ENCODE data around the gene ITGAE. TPM values are rescaled to one million over a fixed set of nuclear protein-coding genes. Genes with fewer than 3 reads are reported as not detected.
A peak's percentile ranks its signal among the peaks of the same experiment; 100 is the strongest.
"Not testable (repeated sequence)": the region's sequence is repeated elsewhere in the genome, so short reads cannot be mapped to it uniquely, and the experiment has no call there.

The ITGAE gene
- total RNA-seq, 1 experiment from 2014 or later: 24.7 TPM

DNA sequence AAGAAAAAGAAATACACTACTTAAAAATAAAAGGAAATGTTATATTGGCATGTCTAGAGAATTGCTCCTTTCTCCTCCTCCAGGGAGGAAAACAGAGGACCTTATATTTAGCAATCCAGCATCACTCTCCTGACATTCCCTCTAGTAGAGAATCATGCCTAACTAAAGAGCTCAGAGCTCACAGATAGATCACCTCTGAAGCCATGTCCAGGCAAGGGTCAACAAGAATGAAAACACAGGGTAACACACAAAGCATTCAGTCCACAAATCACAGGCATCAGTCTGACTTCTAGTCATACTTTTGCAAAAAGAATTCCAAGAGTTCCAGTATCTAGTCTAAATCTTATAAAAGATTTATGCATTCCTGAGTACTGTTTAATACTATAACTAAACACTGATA lies 81.7 kb downstream of the ITGAE start:
- DNase-seq (ENCODE audit: low spot score): no peak
- in situ Hi-C loops (cut with HindIII; ENCODE audit: low sequenced_read_pairs): no loop called here

DNA sequence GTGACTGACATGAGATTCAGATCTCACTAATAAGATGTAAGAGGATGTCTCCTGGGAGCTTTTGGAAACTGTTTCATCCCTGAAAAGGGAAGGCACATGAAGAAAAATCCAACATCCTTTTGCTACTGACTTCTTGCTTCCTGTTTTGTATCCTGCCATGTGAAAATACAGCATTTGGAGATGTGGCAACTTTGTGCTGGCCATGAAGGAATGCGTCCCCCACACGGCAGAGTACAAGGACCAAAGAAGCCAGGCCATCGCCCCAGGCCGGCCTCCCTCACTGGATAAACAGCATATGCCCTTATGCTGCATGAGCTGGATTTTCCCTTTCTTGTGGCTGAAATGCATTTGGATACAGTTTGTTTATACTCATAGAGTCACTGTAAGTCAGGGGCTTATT lies 82.8 kb downstream of the ITGAE start:
- in situ Hi-C loops (cut with HindIII; ENCODE audit: low sequenced_read_pairs): no loop called here
- DNase-seq (ENCODE audit: low spot score): no peak

DNA sequence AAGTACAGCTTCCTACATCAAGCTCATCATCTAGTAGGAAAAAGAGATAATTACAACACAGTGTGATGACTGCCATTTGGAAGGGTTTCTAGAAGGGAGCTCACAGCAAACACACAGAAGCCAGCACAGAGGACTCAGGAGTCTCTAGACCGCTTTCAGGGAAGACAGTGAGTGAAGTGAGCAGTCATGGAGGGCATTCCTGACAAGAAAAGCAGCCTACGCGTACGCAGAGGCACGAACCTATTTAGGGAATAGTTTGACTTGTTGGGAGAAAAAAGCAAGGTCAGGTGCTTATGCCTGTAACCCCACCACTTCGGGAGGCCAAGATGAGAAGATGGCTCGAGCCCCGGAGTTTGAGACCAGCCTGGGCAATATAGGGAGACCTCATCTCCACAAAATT lies 85.7 kb downstream of the ITGAE start:
- in situ Hi-C loops (cut with HindIII; ENCODE audit: low sequenced_read_pairs): no loop called here
- no peak for DNase-seq (ENCODE audit: low spot score)

DNA sequence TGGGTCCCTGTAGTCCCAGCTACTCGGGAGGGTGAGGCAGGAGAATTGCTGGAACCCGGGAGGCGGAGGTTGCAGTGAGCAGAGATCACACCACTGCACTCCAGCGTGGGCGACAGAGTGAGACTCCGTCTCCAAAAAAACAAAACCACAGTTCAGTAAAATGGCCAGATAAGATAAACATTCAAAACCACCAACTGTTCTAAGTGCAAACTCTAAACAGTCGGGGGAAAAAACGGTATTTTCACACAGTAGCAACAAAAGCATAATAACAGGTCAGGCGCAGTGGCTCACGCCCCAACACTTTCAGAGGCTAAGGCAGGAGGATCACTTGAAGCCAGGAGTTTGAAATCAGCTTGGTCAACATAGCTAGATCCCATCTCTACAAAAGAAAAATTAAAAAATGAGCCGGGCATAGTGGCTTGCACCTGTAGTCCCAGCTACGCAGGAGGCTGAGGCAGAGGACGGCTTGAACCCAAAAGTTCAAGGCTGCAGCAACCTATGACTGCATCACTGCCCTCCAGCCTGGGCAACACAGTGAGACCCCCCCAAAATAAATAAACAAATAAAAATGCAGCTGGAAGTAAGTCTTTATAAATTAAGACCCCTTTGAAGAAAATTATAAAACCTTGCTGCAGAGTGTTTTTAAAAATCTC lies 88.1 kb downstream of the ITGAE start:
- DNase-seq (ENCODE audit: low spot score): no peak
- in situ Hi-C loops (cut with HindIII; ENCODE audit: low sequenced_read_pairs): no loop called here

DNA sequence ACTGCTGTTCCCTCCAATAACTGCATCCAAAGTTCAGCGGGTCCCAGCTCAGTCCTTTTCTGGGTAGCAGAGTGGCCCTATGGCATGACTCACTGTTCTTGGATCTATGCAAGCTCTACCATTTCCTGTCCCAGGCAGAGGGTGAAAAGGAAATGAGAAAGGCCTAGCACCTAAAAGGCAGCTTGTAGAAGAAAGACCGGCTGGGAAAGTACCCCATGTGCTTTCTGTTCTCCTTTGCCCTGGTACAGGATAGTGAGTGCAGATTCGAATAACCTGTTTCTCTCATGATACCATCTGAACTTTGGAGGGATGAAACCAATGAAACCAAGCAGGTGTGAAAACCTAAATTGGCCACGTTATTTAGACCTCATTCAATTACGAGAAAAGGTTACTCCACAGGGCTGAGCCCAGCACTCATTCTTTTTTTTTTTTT lies 90.0 kb downstream of the ITGAE start:
- no peak for DNase-seq (ENCODE audit: low spot score)
- in situ Hi-C loops (cut with HindIII; ENCODE audit: low sequenced_read_pairs): no loop called here

DNA sequence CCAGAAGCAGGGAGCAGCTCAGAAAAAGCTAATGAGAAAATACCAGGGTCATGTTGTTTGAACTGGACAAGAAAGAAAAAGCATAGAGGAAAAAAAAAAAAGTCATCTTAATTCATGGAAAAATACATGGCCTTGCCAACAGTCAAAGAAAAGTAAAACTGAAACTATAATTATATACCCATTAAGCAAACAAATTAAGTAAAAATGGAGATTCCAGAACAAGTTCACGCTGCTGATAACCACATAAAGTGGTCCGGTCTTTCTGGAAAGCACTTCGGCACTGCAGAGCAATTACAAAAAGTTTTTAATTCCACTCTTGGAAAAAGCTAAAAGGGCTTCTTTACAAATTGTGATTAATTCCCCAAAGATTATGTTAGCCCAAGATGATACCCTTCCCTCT lies 92.6 kb downstream of the ITGAE start:
- in situ Hi-C loops (cut with HindIII; ENCODE audit: low sequenced_read_pairs): no loop called here
- DNase-seq (ENCODE audit: low spot score): no peak

DNA sequence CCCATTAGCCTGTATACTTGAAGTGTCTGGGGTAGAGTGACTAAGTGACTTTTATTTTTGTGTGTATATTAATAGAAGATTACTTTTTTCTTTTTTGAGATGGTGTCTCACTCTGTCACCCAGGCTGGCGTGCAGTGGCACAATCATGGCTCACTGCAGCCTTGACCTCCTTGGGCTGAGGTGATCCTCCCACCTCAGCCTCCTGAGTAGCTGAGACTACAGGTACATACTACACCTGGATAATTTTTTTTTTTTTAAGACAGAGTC lies 95.3 kb downstream of the ITGAE start:
- DNase-seq (ENCODE audit: low spot score); in situ Hi-C loops (cut with HindIII; ENCODE audit: low sequenced_read_pairs): not testable (repeated sequence)

DNA sequence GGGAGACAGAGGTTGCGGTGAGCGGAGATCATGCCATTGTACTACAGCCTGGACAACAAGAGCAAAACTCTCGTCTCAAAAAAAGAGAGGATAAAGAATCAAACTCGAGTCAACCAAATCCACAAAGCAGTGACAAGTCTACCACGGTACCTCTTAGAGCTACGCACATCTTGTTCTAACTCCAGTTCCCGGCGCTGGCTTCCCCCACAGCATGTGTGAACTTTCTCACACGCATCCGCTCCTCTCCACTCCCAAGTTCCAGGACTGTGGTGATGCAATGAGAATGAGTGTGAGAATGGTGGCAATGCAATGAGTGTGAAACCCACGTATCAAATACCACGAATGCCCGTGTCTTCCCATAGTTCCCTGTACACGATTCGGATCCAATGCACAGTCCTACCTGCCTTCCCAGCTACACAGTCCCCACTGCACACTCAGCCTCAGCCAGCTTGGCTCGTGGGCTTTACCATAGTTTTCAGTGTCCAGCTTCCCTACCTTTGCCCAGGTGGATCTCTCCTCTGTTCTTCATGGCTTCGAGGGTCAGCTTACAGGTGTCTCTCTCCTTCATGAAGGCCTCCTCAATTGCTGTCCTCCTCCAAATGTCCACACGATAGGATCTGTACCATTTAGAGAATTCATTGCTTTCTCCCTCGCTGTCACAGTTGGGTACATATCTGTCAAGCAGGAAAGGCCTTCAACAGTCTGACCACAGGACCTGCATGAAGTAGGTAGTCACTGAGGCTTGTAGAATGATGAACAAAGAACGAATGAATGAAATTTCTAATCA lies 95.9 kb downstream of the ITGAE start:
- no peak for DNase-seq (ENCODE audit: low spot score)
- in situ Hi-C loops (cut with HindIII; ENCODE audit: low sequenced_read_pairs): no loop called here

DNA sequence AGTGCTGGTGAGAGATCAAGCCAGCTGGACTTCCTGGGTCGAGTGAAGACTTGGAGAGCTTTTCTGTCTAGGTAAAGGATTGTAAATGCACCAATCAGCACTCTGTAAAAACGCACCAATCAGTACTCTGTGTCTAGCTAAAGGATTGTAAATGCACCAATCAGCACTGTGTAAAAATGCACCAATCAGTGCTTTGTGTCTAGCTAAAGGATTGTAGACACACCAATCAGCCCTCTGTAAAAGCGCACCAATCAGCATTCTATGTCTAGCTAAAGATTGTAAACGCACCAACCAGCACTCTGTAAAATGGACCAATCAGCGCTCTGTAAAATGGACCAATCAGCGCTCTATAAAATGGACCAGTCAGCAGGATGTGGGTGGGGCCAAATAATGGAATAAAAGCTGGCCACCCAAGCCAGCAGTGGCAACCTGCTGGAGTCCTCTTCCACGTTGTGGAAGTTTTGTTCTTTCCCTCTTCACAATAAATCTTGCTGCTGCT lies 98.9 kb downstream of the ITGAE start:
- in situ Hi-C loops (cut with HindIII; ENCODE audit: low sequenced_read_pairs); DNase-seq (ENCODE audit: low spot score): not testable (repeated sequence)

DNA sequence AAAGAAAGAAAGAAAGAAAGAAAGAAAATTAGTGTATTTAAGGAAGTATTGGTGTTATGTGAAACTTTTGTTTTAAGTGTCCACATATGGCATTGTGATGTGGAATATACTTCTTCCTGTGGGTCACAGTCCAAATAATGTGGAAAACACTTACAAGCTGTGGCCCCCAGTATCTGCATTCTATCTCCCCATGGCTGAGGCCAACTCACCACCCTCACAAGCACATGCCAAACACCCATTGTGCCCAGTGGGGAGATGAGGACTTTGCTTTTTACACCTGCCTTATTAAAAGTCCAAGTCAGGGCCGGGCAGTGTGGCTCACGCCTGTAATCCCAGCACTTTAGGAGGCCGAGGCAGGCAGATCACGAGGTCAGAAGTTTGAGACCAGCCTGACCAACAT lies 101.0 kb downstream of the ITGAE start:
- in situ Hi-C loops (cut with HindIII; ENCODE audit: low sequenced_read_pairs): no loop called here
- DNase-seq (ENCODE audit: low spot score): no peak

DNA sequence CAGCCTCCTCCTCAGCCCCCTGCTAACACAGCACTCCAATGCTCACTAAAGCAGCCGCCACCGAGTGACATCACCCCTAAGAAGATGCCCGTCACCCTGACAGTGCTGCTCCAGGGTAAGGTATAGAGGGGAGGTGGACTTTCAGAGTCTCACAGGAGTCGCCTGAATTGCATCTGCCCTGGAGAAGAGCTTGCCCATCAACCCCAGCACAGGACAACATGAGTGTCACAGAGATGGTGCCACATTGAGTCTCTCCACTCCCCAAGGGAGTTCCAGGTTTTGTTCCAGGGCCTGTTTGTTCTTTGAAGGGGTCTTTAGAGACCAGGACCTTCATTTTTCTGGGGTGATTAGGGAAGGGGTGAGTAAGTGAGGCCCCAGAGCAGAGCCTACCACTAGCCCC lies 102.8 kb downstream of the ITGAE start:
- DNase-seq (ENCODE audit: low spot score): no peak
- in situ Hi-C loops (cut with HindIII; ENCODE audit: low sequenced_read_pairs): no loop called here

DNA sequence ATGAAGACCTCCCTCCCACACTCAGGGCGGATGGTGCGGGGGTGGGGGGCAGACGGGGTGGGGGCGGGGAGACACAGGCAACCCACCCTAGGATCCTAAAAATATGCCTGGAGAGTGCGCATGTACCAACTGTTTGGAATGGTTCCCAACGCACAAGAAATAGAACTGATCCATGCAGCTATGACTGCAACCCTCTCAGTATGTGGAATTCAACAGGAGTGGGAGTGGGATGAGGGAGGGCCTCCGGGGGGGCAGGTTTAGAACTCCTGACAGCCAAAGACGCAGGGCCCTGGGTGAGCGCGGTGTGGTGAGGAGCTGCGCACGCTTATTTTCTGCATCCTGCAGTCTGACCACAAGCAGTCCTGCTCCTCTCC lies 103.9 kb downstream of the ITGAE start:
- in situ Hi-C loops (cut with HindIII; ENCODE audit: low sequenced_read_pairs): no loop called here
- peak; percentile 40 for DNase-seq (ENCODE audit: low spot score)

DNA sequence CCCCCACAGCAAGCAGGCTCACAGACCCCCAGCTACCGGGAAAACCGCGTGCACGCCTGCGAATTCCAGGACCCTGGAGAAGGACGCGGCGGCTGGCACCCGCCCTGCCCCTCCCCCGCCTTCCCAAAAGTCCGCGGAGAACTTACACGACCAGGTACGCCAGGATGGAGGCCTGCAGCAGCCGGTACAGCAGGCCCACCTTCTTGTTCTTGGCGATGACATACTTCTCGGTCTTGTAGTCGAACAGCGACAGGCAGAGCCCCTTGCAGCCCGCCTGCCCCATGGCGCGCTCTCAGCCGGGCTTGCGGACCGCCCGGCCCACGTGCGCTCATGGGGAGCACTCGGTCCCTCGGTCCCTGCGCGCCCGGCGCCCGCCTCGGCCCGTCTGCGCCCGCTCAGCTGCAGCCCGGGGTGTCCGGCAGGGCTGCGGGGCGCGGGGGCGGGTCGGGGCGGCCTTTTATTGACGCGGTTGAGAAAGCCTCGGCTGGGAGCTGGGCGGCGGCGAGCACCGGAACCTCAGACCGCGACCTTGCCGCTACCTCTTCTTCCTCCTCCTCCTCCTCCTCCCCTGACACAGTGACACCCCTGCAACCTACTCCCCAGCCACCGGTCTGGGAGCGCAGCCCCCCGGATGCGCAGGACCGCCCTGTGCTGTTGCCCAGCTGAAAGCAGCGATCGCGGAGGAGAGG lies 105.1 kb downstream of the ITGAE start, which contains the start of gene P2RX5:
TSS of gene P2RX5 (minus strand) at position 433 of the 689 bp plus-strand sequence. CDS start at position 283, 150 bp downstream.
- in situ Hi-C loops (cut with HindIII; ENCODE audit: low sequenced_read_pairs): no loop called here
- peak; percentile 16 for DNase-seq (ENCODE audit: low spot score)

DNA sequence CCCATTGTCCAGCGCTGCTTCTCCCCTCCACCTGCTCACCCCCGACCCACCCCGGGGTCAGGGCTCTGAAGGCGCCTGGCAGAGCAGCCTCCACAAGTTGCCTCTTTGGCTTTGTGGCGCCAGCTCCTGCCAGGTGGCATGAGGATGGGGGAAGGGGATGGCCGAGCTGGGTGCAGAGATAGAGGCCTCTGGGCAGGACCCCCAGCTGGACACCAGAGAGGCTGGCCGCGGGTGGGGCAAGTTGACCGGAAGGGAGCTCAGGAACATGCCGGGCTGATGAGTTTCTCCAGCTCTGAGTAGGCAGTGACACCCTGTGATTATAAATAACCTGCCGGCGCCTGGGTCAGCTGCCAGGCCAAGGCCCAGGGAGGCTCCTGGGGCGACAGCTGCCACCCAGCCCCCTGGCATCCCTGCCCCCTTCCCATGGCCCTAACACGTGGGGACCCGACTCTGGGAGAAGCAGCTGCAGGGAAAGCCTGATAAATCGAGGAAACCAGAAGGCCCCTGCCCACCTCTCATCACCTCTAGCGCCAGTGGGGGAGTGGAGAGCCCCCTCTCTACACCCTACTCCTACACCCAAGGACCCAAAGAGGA lies 105.8 kb downstream of the ITGAE start:
- peak; percentile 24 for DNase-seq (ENCODE audit: low spot score)
- in situ Hi-C loops (cut with HindIII; ENCODE audit: low sequenced_read_pairs): no loop called here

DNA sequence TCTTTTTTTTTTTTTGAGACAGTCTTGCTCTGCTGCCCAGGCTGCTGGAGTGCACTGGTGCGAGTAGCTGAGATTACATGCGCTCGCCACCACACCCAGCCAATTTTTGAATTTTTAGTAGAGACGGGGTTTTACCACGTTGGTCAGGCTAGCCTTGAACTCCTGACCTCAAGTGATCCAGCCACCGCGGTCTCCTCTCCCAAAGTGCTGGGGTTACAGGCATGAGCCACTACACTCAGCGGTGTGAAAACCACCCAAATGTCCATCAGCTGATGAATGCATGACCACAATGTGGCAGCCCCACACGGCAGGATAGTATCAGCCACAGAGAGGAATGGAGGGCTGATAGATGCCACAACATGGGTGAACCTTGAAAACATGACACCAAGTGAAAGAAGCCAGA lies 107.2 kb downstream of the ITGAE start:
- DNase-seq (ENCODE audit: low spot score): no peak
- in situ Hi-C loops (cut with HindIII; ENCODE audit: low sequenced_read_pairs): no loop called here

DNA sequence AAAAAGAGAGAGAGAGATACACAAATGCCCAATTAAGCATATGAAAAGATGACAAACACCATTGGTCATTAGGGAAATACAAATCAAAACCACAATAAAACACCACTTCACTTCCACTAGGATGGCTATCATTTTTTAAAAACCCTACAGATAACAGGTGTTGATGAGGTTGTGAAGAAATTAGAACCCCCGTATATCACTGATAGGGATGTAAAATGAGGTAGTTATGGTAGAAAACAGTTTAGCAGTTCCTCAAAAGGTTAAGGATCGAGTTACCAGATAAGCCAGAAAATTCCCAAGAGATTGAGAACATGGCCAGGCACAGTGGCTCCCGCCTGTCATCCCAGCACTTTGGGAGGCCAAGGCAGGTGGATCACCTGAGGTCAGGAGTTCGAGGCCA lies 107.8 kb downstream of the ITGAE start:
- in situ Hi-C loops (cut with HindIII; ENCODE audit: low sequenced_read_pairs): no loop called here
- DNase-seq (ENCODE audit: low spot score): no peak

DNA sequence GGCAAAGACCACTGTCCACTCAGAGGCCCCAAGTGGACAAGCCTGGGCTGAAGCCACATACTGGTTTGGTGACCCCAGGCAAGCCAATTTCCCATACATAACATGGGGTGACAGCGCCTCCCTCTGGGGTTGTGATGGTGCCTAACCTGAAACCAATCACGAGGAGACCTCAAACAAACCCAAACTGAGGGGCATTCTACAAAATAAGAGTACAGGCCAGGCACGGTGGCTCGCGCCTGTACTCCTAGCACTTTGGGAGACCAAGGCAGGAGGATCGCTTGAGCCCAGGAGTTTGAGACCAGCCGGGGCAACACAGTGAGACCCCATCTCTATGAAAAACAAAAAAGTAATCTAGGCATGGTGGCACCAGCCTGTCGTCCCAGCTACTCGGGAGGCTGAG lies 108.6 kb downstream of the ITGAE start:
- in situ Hi-C loops (cut with HindIII; ENCODE audit: low sequenced_read_pairs): no loop called here
- no peak for DNase-seq (ENCODE audit: low spot score)

DNA sequence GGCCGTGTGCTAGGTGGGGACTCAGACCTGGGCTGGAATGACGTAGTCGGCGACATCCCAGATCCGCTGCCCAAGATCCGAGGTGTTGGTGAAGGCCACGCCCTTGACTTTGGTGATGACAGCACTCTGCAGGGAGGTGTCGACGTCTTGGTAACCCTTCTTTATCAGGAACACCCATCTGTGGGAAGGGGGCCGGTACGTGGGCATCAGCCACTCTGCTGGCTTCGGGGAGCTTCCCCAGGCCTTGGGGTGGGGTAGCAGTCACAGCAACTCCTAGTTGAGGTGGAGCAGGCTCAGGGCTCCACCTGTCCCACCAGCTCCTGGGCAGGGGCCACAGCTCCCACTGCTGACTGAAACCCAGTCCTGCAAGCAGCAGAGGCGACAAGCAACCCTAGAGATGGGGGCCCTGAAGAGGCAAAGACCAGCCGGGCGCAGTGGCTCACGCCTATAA lies 109.3 kb downstream of the ITGAE start:
- peak; percentile 9 for DNase-seq (ENCODE audit: low spot score)
- in situ Hi-C loops (cut with HindIII; ENCODE audit: low sequenced_read_pairs): no loop called here

DNA sequence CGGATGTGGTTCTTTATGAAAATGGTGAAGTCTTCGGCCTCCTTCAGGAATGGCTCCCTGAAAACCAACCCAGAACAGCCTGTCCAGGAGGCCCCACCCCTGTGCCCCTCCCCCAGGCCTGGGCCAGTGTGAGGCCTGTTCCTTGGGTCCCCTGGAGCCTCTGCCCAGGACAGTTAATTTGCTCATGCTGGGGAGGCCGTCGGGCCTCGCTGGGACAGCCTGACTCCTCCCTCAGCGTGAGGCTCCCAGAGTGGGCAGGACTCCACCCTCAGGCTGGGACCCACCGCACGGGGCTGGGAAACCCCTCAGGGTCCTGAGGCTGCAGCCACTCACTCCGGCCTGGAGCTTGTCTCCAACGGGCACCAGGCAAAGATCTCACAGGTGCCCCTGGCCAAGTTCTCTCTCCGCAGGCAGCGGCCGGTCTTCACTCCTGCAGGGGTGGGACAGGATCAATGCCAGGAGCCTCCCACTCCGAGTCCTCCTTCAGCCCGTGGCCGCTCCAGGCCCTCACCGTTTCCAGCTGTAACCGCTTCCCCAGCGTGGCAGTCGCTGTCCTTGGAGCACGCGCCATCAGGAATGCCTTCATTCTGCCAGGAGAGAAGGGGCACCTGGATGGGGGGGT lies 110.8 kb downstream of the ITGAE start:
- no peak for DNase-seq (ENCODE audit: low spot score)
- in situ Hi-C loops (cut with HindIII; ENCODE audit: low sequenced_read_pairs): no loop called here

All from G401 (cell line).